A673 (cell line): ENCODE results near the gene DNAH1.

Experiments used
- EZH2 ChIP-seq: fragments of 200-600 bp; sonication (generic); IDR thresholded peaks from 2 replicates; pipeline ENCODE4 v1.6.1; 2017; ENCODE audit warnings: borderline replicate concordance, low read depth, mild to moderate bottlenecking, mixed read lengths, antibody characterized with exemption, low read length; ENCODE audit not compliant: poor library complexity, severe bottlenecking
- TF ChIP-seq, protein P1 (sequence below): fragments of 300-800, 200-600 bp; sonication (generic); conservative IDR thresholded peaks from 2 replicates; pipeline ENCODE4 v1.5.1; 2017; ENCODE audit warnings: low read depth, mild to moderate bottlenecking, antibody characterized with exemption, low read length, moderate library complexity, mixed read lengths

GRCh38 chr3:52443791-52444687 is 127.9 kb downstream of the DNAH1 start:
- no peak for TF ChIP-seq EZH2
- TF ChIP-seq, protein P1, sequence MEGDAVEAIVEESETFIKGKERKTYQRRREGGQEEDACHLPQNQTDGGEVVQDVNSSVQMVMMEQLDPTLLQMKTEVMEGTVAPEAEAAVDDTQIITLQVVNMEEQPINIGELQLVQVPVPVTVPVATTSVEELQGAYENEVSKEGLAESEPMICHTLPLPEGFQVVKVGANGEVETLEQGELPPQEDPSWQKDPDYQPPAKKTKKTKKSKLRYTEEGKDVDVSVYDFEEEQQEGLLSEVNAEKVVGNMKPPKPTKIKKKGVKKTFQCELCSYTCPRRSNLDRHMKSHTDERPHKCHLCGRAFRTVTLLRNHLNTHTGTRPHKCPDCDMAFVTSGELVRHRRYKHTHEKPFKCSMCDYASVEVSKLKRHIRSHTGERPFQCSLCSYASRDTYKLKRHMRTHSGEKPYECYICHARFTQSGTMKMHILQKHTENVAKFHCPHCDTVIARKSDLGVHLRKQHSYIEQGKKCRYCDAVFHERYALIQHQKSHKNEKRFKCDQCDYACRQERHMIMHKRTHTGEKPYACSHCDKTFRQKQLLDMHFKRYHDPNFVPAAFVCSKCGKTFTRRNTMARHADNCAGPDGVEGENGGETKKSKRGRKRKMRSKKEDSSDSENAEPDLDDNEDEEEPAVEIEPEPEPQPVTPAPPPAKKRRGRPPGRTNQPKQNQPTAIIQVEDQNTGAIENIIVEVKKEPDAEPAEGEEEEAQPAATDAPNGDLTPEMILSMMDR, result no peak
